HG03378 (cell line): ENCODE measurements around the gene OBP2B.
"Not testable (repeated sequence)": the region's sequence is repeated elsewhere in the genome, so short reads cannot be mapped to it uniquely, and the experiment has no call there.

Source experiments
- ATAC-seq: cut with Tn5 transposase; IDR thresholded peaks from one replicate; pipeline ENCODE4 v1.9.1; 2021; ENCODE audit warnings: mild to moderate bottlenecking, moderate library complexity; ENCODE audit not compliant: unreplicated experiment

OBP2B gene, protein sequence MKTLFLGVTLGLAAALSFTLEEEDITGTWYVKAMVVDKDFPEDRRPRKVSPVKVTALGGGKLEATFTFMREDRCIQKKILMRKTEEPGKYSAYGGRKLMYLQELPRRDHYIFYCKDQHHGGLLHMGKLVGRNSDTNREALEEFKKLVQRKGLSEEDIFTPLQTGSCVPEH

DNA sequence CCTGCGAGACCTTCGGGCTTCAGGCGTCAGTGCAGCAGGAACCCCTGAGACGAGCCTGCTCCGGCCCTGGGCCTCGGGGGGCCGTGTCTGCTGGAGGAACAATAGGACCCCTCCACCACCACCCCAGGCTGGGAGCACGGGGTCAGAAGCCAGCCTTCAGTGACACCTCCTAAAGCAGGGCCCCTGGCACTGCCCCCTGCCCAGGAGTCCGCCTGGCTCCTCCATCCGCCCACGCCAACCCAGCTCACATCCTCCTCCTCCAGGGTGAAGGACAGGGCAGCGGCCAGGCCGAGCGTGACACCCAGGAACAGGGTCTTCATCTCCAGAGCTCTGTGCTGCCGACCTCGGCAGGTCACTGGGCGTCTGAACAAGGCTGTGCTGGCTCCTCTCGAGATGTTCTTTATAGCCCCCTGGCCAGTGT lies at the start of gene OBP2B:
OBP2B (minus strand) TSS at position 371 of the 421 bp plus-strand sequence; CDS start at position 320, 51 bp downstream.
- ATAC-seq = not testable (repeated sequence)

- no peak for ATAC-seq
These were observed 49.3 kb upstream of the OBP2B start for GRCh38 chr9:133258061-133259015.

DNA sequence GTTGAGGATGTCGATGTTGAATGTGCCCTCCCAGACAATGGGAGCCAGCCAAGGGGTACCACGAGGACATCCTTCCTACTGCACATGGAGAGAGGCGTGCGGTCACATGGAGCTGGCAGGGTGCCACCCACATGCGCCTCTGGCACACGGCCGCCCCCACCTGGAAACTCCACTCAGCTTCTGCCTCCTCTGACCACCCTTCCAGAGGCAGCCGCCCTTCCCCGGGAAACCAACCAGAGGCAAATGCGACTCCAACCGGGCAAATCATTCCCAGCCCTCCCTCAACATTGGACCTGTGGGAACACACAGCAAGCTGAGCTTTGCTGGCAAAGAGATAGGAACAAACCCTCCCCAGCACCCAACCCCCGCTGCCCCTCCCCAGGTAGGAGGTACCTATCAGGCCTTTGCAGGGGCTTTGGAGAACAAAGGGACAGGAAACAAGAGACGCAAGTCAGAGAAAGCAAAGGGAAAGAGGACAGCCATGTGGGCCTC lies 48.5 kb upstream of the OBP2B start:
- ATAC-seq = no peak

- ATAC-seq = no peak
These were observed 47.6 kb upstream of the OBP2B start for GRCh38 chr9:133256686-133257091.

GRCh38 chr9:133256136-133256461 lies 47.0 kb upstream of the OBP2B start:
- ATAC-seq = no peak

- no peak for ATAC-seq
These were observed 46.5 kb upstream of the OBP2B start for GRCh38 chr9:133255371-133256135.

DNA sequence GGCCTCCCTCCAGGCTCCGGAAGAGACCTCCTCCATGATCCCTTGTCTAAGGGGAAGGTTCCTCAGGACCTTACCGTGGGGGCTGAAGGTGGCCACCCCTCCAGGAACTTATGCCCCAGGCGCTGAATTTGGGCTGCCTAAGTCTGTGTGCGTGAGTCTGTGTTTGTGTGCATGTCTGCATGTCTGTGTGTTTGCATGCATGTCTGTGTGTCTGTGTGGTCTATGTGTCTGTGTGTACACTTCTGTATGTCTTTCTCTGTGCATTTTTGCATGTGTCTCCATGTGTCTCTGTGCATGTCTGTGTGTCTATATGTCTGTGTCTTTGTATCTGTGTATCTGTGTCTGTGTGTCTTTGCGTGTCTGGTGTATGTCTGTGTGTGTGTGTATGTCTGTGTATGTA lies 45.4 kb upstream of the OBP2B start:
- no peak for ATAC-seq

- no peak for ATAC-seq
These were observed 44.2 kb upstream of the OBP2B start for GRCh38 chr9:133253268-133253667.

DNA sequence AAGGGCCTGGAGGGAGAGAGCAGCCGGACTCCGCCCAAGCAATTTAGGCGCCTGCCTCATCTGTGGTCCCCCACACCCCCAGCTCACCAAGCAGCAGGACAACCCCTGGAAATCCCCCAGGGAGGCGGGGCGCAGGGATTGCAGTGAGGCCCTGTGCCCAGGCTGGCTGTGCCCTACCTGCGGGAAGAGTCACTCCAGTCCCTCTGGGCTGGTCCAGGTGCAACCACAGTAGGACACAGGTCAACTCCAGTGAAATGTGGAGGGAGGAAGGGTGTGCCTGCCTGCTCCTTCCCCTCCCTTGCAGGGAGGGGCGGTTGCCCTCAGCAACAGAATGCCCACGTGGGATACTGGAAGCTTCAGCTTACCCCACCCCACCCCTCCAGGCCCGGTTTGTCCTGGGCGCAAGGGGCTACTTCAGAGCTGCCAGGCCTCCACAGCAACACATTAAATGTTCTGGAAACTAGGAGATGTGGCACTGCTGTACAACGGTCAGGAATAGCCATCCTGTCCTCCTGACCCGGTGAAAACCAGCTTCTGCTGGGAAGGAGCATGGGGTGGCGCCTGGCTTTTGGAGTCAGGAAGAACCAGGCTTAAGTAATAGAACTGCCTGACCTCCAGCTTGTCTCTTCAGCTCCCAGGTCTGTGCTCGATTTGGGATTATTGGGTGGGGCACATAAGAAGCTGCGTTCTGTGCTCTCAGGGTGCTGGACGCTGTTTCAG lies 43.4 kb upstream of the OBP2B start:
- ATAC-seq = no peak

GRCh38 chr9:133251773-133252172 lies 42.7 kb upstream of the OBP2B start:
- ATAC-seq = no peak

GRCh38 chr9:133251221-133251620 lies 42.2 kb upstream of the OBP2B start:
- ATAC-seq = not testable (repeated sequence)

DNA sequence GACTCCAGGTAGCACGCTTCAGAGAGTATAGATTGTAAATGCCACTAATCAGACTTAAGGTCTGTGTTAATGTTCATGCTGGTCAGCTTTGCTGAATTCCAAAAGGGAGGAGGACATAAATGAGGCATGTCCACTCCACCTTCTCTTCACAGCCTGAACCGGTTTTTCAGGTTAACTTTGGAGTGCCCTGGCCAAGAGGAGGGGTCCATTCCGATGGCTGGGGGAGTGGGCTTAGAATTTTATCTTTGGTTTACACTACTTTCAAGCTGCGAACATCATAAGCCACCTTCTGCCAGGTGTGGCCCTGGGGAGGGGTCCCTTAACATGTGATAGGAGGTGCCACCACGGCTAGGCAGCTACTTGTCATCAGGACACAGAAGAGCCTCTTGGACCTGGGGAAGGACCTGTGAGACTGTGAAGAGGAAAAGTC lies 41.7 kb upstream of the OBP2B start:
- no peak for ATAC-seq

DNA sequence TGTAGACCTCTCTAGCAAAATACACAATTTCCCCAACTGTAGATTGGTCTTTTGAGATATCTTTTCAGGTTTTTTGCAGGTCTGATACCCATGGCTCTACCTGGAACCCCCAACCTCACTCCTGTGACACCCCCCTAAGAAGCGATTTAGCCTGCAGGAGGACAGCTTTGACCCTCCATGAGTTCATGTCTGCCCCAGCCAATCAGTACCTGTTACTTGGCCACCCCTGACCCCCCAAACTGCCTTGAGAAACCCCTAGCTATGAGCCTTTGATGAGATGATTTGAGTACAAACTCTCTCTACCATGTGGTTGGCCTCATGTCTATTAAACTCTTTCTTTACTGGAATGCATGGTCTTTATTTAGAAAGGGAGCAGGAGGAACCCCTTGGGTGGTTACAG lies 40.3 kb upstream of the OBP2B start:
- no peak for ATAC-seq

GRCh38 chr9:133248726-133249295 lies 39.8 kb upstream of the OBP2B start:
- ATAC-seq = no peak

GRCh38 chr9:133247632-133248031 lies 38.6 kb upstream of the OBP2B start:
- no peak for ATAC-seq

DNA sequence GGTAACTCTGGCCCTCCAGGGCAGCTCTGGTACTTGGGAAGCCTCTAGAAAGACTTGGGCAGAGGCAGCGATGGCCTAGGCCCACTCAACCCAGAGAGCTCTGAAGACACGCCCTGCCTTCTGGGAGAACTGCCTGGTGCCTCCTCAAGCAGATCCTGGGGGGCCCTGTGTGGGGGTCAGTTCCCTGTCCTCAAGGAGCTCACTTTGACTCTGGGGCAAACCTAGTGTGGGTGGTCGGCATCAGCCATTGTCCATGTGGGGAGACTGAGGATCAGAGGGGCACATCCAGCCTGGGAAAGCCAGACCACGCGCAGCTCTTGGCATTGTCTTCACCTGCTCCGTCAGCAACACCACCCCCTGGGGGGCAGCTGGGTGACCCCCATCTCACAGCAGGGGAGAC lies 37.9 kb upstream of the OBP2B start:
- ATAC-seq = no peak

DNA sequence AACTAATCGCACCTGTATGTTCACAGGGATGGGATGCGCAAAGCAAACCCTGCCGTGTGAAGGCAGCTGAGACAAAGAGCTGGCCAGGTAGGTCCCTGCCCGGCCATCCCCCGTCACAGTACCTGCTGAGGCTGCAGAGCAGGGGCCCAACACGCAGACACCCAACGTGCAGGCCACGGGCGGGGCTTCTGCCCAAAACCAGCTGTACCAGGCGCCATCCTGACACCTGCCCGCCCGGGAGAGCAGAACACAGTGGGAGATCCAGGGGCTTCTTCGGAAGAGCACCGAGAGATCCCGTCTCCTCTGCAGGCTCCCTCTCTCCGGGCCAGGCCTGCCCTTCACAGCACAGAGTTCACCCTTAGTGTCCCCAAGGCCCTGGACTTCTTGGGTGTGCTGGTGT lies 37.5 kb upstream of the OBP2B start:
- ATAC-seq = no peak

DNA sequence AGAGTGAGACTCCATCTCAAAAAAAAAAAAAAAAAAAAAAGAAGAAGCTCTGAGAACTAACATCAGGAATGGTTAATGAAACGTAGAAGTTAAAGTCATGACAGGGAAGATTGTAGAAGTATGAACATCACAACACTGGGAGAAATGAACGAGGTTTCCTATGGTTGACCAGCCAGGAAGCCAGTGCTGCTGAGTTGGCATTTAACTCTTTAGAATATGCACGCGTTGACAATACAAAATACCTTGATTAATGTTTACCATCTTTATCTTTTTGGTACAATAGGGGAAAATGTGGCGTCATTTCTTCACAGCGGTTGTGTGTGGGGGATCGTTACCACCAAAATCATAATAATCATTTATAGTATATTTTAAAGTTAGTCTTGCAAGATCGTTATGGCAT lies 33.9 kb upstream of the OBP2B start:
- no peak for ATAC-seq

- ATAC-seq = no peak
These were observed 33.2 kb upstream of the OBP2B start for GRCh38 chr9:133242241-133242640.

- no peak for ATAC-seq
These were observed 30.6 kb upstream of the OBP2B start for GRCh38 chr9:133239533-133240090.
